GM12891 (cell line): Measurements from ENCODE around the gene CLCA1.

Experiments
- POLR2A ChIP-seq: IDR thresholded peaks from 2 replicates; pipeline ENCODE4 v1.6.1; 2011; ENCODE audit warnings: low read depth, low read length, control low read depth
- POLR2AphosphoS5 ChIP-seq: IDR thresholded peaks from 2 replicates; pipeline ENCODE4 v1.6.1; 2011; ENCODE audit warnings: low read depth, low read length, control low read depth
- TAF1 ChIP-seq: IDR thresholded peaks from 2 replicates; pipeline ENCODE4 v1.6.1; 2011; ENCODE audit warnings: low read depth, low read length, control low read depth

GRCh38 chr1:86466109-86466844, 2.5 kb upstream of the CLCA1 start:
- TF ChIP-seq POLR2AphosphoS5 (no peak), POLR2A (no peak), TAF1 (no peak)
